Activated T-cell treated with anti-CD3 and anti-CD28 coated beads for 24 hours (primary cell): ENCODE results near the gene LIN52.
"Not testable (repeated sequence)": the region's sequence is repeated elsewhere in the genome, so short reads cannot be mapped to it uniquely, and the experiment has no call there.

Source experiments
- DNase-seq: peaks from one replicate; pipeline ENCODE4 v3.0.0-alpha.2; 2020; ENCODE audit warnings: low read depth

LIN52 gene

GRCh38 chr14:74109369-74109768 lies 24.6 kb downstream of the LIN52 start:
- no peak for DNase-seq

GRCh38 chr14:74111395-74112216 lies 26.9 kb downstream of the LIN52 start:
- DNase-seq: not testable (repeated sequence)

DNA sequence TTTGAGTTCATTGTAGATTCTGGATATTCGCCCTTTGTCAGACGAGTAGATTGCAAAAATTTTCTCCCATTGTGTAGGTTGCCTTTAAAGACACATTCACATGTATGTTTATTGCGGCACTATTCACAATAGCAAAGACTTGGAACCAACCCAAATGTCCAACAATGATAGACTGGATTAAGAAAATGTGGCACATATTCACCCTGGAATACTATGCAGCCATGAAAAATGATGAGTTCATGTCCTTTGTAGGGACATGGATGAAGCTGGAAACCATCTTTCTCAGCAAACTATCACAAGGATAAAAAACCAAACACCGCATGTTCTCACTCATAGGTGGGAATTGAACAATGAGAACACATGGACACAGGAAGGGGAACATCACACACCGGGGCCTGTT lies 40.7 kb downstream of the LIN52 start:
- not testable (repeated sequence) for DNase-seq

DNA sequence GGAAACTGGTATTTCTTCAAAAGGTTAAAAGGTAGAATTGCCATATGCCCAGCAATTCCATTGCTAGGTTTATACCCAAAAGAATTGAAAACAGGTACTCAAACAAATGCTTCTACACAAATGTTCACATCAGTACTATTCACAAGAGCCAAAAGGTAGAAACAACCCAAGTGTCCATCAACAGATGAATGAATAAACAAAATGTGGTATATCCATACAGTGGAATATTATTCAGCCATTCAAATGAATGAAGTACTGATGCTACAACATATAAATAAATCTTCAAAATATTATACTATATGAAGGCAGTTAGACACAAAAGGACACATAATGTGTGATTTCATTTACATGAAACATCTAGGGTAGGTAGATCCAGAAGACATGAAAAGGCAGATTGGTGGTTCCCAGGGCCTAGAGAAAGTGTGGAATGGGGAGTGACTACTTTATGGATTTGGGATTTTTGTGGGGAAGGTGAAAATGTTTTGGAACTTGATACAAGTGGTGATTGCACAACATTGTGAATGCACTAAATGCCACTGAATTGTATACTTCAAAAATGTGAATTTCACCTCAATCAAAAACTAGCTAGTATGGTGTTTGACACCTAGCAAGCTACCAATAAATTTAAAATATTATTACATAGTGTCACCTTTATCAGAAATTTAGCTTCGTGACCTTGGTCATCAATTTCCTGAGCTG lies 41.7 kb downstream of the LIN52 start:
- DNase-seq: no peak

DNA sequence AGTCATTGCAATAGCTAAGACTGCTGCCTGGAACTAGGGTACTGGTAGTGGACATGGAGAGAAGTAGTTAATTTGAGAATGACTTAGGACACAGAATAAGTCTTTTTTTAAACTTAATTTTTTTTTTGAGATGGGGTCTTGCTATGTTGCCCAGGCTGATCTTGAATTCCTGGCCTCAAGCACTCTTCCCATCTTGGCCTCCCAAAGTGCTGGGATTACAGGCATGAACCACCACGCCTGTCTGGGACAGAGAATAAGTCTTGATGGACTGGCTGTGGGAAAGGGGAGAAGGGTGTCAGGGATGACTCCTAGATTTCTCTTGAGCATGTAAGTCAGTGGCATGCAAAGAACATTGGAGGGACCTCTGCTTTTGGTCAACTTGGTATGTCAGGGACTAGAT lies 42.9 kb downstream of the LIN52 start:
- DNase-seq: no peak

- DNase-seq: no peak
Observed at GRCh38 chr14:74133833-74134481, 49.2 kb downstream of the LIN52 start.

- no peak for DNase-seq
Observed at GRCh38 chr14:74134484-74134883, 49.7 kb downstream of the LIN52 start.

DNA sequence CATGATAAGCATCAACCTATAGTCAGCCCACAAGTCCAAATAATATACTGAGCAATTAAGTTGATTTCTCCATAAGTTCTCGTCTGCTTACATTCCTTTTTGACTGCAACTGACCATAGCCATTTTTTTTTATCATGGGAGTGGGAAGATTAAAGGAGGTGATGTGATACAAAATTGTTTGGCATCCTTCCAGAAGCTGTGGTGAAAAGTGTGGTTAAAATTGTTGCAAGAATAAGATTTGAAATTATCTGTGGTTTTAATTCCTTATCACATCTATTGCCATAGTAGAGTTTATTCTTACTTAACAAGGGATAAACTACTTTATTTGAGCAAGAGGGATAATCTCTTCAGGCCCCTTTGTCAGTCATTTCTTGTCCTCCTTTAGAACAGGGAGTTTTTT lies 50.7 kb downstream of the LIN52 start:
- DNase-seq: no peak

DNA sequence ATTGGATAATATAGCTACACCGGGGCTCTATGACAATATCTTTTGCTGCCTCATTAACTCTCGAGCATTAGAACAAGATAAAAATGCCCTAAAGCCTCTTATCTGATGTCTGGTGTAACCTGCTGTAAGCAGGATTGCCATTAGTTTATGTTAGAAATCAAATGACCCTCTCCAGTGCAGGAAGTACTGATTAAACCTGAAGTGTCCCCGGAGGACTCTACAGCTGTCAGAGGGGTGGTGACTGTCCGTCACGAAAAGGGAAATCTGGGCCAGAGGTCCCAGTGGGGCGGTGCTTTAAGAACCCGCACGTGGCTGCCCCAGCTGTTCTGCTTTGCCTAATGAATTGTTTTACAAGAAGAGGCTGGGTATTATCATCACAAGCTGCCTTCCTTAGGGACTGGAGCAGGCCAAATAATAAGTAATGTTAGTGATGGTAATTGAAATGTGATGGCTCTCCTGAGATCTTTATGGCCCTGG lies 55.7 kb downstream of the LIN52 start:
- no peak for DNase-seq

DNA sequence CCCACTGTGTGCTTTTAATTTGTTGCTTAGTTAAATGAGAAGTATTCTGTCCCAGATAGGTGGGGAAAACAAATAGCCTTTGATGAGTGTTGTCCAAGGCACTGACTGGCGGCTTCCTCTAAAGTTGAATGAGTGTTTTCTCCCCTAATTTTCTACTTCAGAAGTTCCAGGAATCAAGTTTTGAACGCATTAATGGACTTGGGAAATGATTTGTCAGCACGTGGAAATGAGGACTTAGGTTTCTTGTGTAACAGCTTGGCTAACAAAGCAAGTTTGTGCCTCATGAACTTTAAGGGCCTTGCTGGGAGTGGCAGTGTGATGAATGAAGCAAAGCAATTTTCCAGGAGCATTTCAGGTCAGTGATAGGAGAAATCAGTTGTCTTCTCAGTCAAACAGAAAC lies 56.9 kb downstream of the LIN52 start:
- DNase-seq: no peak

DNA sequence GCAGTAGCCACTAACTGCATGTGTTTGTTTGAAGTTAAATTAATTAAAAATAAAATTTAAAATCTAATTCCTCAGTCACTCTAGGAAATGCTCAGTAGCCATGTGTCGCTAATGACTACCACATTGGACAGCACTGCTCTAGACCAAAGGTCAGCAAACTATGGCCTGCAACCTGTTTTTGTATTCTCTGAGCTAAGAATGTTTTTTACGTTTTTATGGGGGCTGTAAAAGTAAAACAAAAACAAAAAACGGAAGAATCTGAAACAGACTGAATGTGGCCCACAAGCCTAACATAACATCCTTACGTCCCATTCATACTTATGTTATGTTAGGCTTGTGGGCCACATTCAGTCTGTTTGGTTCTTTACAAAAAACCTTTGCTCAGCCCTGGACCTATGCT lies 57.8 kb downstream of the LIN52 start:
- no peak for DNase-seq

DNA sequence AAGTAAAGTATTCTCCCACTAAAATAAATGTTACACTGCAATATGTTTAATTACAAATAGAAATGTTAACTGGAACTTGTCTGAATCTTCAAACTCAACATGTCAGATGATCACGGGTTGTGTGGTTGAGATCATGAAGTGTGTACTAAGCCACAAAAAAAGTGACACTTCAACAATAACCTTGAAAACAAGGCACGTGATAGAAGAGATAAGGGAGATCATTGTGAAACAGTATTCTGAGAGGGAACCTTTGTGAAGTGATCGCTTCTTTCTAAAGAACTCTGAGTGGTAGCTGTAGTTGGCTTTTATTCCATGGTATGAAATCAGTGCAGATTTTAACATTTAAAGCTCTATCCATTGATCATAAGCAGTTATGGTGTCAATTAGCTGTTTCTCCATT lies 60.0 kb downstream of the LIN52 start:
- DNase-seq: no peak

DNA sequence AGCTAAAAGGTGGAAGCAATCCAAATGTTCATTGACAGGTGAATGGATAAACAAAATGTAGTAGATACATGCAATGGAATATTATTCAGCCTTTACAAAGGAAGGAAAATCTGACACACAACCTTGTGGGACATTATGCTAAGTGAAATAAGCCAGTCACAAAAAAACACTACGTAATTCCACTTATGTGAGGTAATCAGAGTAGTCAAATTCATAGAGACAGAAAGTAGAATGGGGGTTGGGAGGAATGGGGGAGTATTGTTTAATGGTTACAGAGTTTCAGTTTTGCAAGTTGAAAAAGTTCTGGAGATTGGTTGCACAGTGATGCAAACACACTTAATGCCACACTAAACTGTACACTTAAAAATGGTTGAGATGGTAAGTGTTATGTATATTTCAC lies 62.8 kb downstream of the LIN52 start:
- DNase-seq: no peak

DNA sequence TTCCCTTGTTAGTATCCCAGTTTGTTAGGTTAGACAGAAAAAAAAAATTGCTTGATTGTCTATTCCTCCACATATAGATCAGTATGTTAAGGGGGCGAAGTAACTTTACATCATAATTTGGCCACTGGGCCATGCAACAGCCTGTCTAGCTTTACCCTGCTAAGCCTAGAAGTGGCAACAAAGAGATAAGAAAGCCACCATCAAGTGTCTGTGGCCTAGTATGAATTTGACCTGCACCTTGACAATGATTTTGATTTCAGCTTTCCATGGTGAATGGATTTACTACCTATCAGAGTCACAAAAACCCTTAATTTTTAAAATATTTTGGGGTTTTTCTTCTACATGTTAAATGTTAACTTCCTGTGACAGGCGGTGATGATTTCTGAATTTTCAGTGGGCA lies 63.9 kb downstream of the LIN52 start:
- no peak for DNase-seq

DNA sequence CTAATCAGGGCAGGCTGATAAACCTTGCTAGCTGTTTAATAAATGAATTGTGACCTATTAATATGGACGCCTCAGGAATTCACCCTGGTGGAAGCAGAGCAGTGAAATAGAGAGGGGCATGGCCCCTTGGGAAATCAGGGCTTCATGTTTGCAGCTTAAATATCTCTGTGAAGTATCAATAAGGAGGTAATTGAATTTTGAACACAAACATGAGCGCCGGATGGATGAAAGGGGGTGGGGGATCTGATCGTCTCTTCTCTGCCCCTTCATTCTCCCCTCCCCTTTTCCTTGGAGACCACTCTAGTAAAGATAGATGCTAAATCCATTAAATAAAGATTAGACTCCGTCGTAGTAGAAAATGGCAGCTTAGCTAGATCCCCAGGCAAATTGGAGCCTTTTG lies 70.5 kb downstream of the LIN52 start:
- DNase-seq: no peak

DNA sequence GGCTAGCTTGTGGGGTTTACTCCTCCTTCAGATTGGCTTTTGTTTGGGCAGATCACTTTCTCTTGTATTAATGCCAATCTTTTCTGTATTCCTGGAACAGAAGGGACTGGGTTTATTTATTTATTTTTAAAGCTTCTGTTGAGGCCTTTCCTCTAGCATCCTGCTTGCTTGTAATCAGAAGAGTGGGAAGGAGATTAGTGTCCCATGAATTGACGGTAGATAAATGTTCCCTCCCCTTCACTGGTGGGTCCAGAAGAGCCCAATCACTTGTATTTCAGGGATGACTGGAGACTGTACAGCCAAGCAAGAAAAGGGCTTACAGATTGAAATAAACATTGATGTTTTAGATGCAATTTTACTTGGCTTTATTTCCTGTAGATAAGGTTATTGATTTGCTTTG lies 71.0 kb downstream of the LIN52 start:
- no peak for DNase-seq

DNA sequence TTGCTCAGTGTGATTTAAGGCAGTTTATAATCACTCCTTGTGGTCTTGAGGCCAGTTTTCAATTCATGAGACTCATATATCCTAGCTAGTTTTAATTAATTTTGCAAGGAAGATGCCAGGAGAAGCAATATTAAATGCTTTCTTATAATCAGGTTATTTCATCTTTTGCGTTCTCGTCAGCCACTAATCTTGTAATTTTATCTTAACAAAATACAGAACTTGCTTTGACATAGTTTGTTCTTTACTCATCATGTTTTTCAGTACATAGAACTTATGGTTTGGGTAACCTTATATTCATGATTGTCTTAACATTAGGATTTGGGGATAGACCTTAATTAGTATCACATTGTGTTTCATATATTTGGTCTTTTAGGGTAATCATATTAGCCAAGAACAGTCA lies 76.0 kb downstream of the LIN52 start:
- no peak for DNase-seq

- no peak for DNase-seq
Observed at GRCh38 chr14:74161526-74162158, 76.9 kb downstream of the LIN52 start.

DNA sequence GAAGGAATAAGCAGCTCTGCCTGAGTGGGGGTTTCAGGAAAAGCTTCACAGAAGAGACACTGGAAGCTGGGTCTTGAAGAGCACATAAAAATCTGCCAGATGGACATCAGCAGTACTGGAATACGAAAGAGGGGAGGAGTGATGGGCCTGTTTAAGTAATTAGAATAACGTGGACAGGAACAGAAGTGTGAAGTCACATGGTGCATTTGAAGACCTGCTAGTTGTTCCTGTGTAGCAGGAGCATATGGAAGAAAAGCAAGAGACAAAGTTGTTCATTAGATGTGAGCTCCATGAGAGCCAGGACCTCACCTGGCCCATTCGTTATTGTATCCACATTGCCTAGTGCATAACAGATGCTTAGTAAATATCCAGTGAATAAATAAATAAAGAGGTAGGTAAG lies 85.2 kb downstream of the LIN52 start:
- DNase-seq: no peak

- DNase-seq: no peak
Observed at GRCh38 chr14:74176400-74176793, 91.6 kb downstream of the LIN52 start.

DNA sequence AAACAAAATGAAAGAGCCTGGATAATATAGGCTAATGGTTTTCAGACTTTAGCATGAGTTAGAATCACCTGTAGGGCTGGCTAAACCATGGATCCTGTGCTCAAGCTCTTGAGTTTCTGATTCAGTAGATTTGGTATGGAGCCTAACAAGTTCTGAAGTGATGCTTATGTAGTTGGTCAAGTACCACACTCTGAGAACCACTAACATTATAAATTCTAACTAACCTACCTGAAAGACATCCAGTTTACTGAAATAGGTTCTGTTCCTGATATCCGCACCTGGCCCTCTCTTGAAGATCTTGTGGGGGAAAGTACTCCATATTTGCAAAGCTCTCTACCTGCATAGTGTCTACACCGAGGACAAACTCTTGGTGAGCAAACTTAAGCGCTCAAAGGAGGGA lies 95.1 kb downstream of the LIN52 start:
- DNase-seq: no peak

- no peak for DNase-seq
Observed at GRCh38 chr14:74190927-74191575, 106.3 kb downstream of the LIN52 start.
